Gastroesophageal sphincter (tissue), 4 donors: Measurements from ENCODE around the gene NEK11. TPM values are rescaled to one million over a fixed set of nuclear protein-coding genes. Genes with fewer than 3 reads are reported as not detected.

Experiments used
- ATAC-seq: fragments of 150-250 bp; one replicate; pipeline ENCODE4 v1.9.1; 2016; ENCODE audit warnings: mild to moderate bottlenecking, moderate library complexity
- H3K27ac ChIP-seq, 4 donors: fragments of 200-600 bp; sonication (generic) in 3 of 4; 1 replicate in 3 of 4; 2 replicates in 1 of 4; pipeline ENCODE4 v1.5.1; 2016 to 2019
- H3K27me3 ChIP-seq: fragments of 200-600 bp; sonication (generic); one replicate; pipeline ENCODE4 v1.5.1; 2019
- H3K36me3 ChIP-seq, 2 donors: fragments of 200-600 bp; sonication (generic); one replicate each; pipeline ENCODE4 v1.5.1; 2019; ENCODE audit warnings: control low read depth in 1 of 2
- H3K4me1 ChIP-seq, 3 donors: fragments of 200-600 bp; sonication (generic); 1 replicate in 2 of 3; 2 replicates in 1 of 3; pipeline ENCODE4 v1.5.1; 2016 to 2019; ENCODE audit warnings: control low read depth in 2 of 3
- H3K4me3 ChIP-seq, 2 donors: fragments of 200-600 bp; sonication (generic); one replicate each; pipeline ENCODE4 v1.5.1; 2019; ENCODE audit warnings: mild to moderate bottlenecking in 1 of 2, moderate library complexity in 1 of 2
- H3K9me3 ChIP-seq, 3 donors: fragments of 200-600 bp; sonication (generic); one replicate each; pipeline ENCODE4 v1.5.1; 2017 to 2019; ENCODE audit warnings: control low read depth in 2 of 3
- CTCF ChIP-seq, 4 experiments: fragments of 200-600 bp in 2 of 4; fragments of 450-650 bp in 2 of 4; sonication (generic) in 1 of 4; IDR thresholded peaks; one replicate each; pipeline ENCODE4 v1.5.1; 2017 to 2019; ENCODE audit warnings: antibody characterized with exemption in 4 of 4, mild to moderate bottlenecking in 2 of 4, moderate library complexity in 2 of 4
- EP300 ChIP-seq: sonication (generic); formaldehyde crosslinking; IDR thresholded peaks from one replicate; pipeline ENCODE4 v1.6.1; 2017; ENCODE audit warnings: antibody characterized with exemption, mild to moderate bottlenecking
- POLR2A ChIP-seq, 2 donors: fragments of 450-650 bp; IDR thresholded peaks; one replicate each; pipeline ENCODE4 v1.6.1; 2017; ENCODE audit warnings: antibody characterized with exemption in 2 of 2, mild to moderate bottlenecking in 2 of 2, moderate library complexity in 1 of 2
- POLR2AphosphoS5 ChIP-seq: sonication (generic); formaldehyde crosslinking; IDR thresholded peaks from one replicate; pipeline ENCODE4 v1.6.1; 2017; ENCODE audit warnings: antibody characterized with exemption
- WGBS, 2 donors: methylation state at CpG; one replicate each; pipeline ENCODE4 v1.1.5; 2018; ENCODE audit warnings: low coverage in 1 of 2; 5-methylcytosine and 5-hydroxymethylcytosine counted together
- total RNA-seq, 4 donors: library from RNA; depleted of rRNA; stranded (reverse); fragments of >200 nt; gene quantifications; one replicate each; pipeline ENCODE4 v1.1.0, GENCODE V29; 2016

Gene NEK11
- total RNA-seq, 4 donors from 2014 or later: 4.4 to 19.1 (median 6.0) TPM

GRCh38 chr3:131338948-131339640 lies 312.4 kb downstream of the NEK11 start:
- no peaks in the 10 kb centered on the region for H3K27me3 ChIP-seq
- WGBS, 2 donors: 50 to 86% methylated on average over 2 to 3 of the region's 3 CpGs

DNA sequence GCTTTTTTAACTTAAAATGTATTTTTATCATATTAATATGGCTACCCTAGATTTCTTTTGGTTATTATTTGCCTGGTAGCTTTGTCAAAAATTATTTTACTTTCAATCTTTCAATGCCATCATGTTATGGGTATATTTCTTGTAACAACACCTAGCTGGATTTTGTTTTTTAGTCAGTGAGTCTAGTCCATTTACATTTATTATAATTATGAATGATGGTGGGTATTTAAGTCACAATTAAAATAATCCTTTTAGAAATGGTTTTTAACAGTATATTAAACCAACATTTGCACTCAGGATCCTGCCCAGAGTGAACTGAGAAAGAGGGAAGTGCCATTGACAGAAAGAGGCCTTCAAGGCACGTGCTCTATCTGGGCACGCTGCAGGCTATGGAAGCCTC lies 315.1 kb downstream of the NEK11 start:
- 100% methylated on average over 2 of the region's 2 CpGs for WGBS, 2 donors

More at GRCh38 chr3:131338948-131339640, 312.4 kb downstream of the NEK11 start:
- H3K4me1 ChIP-seq: no peaks in the 10 kb centered on the region
- TF ChIP-seq EP300 (no peak), POLR2A (IDR thresholded peaks at IDR 0.05) (no peak), POLR2AphosphoS5 (no peak), CTCF (IDR thresholded peaks at IDR 0.05) (no peak)
- H3K4me3 ChIP-seq: no peak overlapping the region
- no peak overlapping the region for H3K27ac ChIP-seq
- H3K36me3 ChIP-seq: no peaks in the 10 kb centered on the region
- peaks cover 0 to 7% (median 0%) of the 10 kb centered on the region in 3 donors for H3K9me3 ChIP-seq
- ATAC-seq: no peak

GRCh38 chr3:131348911-131349310 lies 322.2 kb downstream of the NEK11 start:
- no peaks in the 10 kb centered on the region for H3K9me3 ChIP-seq
- no peak overlapping the region for H3K27ac ChIP-seq
- no peak overlapping the region for H3K4me3 ChIP-seq
- no peaks in the 10 kb centered on the region for H3K36me3 ChIP-seq
- H3K4me1 ChIP-seq: peaks cover 0 to 10% (median 0%) of the 10 kb centered on the region in 3 donors
- 47 to 82% methylated on average over 2 of the region's 2 CpGs for WGBS, 2 donors
- H3K27me3 ChIP-seq: no peaks in the 10 kb centered on the region
- TF ChIP-seq POLR2A (IDR thresholded peaks at IDR 0.05): no peak
- TF ChIP-seq EP300: no peak
- no peak for TF ChIP-seq CTCF (IDR thresholded peaks at IDR 0.05)
- TF ChIP-seq POLR2AphosphoS5: no peak
- no peak for ATAC-seq

More for the DNA sequence above, 315.1 kb downstream of the NEK11 start:
- H3K4me1 ChIP-seq: no peaks in the 10 kb centered on the region
- H3K27me3 ChIP-seq: no peaks in the 10 kb centered on the region
- H3K27ac ChIP-seq: no peak overlapping the region
- no peak overlapping the region for H3K4me3 ChIP-seq
- TF ChIP-seq POLR2A (IDR thresholded peaks at IDR 0.05) (no peak), CTCF (IDR thresholded peaks at IDR 0.05) (no peak), POLR2AphosphoS5 (no peak), EP300 (no peak)
- H3K36me3 ChIP-seq: no peaks in the 10 kb centered on the region
- peaks cover 0 to 7% (median 0%) of the 10 kb centered on the region in 3 donors for H3K9me3 ChIP-seq
- ATAC-seq: no peak

- WGBS, 2 donors: 70 to 88% methylated on average over 3 to 5 of the region's 5 CpGs
Measured at GRCh38 chr3:131349454-131349853, 322.8 kb downstream of the NEK11 start.

More at GRCh38 chr3:131349454-131349853, 322.8 kb downstream of the NEK11 start:
- no peak overlapping the region for H3K4me3 ChIP-seq
- H3K27ac ChIP-seq: no peak overlapping the region
- ATAC-seq: no peak
- no peaks in the 10 kb centered on the region for H3K36me3 ChIP-seq
- TF ChIP-seq CTCF (IDR thresholded peaks at IDR 0.05): no peak
- TF ChIP-seq POLR2A (IDR thresholded peaks at IDR 0.05): no peak
- no peak for TF ChIP-seq POLR2AphosphoS5
- no peak for TF ChIP-seq EP300
- H3K9me3 ChIP-seq: no peaks in the 10 kb centered on the region
- H3K4me1 ChIP-seq: peaks cover 0 to 10% (median 0%) of the 10 kb centered on the region in 3 donors
- no peaks in the 10 kb centered on the region for H3K27me3 ChIP-seq
